22Rv1 (cell line): ENCODE results near the gene C1QL3.

Experiments used
- ZFX ChIP-seq: fragments of 450-650 bp; IDR thresholded peaks from 2 replicates; pipeline ENCODE4 v1.6.1; 2017; ENCODE audit warnings: antibody characterized with exemption, borderline replicate concordance
- TF ChIP-seq, protein P1 (sequence below): fragments of 450-650 bp; IDR thresholded peaks from 2 replicates; pipeline ENCODE4 v1.5.1; 2017; ENCODE audit warnings: mild to moderate bottlenecking

DNA sequence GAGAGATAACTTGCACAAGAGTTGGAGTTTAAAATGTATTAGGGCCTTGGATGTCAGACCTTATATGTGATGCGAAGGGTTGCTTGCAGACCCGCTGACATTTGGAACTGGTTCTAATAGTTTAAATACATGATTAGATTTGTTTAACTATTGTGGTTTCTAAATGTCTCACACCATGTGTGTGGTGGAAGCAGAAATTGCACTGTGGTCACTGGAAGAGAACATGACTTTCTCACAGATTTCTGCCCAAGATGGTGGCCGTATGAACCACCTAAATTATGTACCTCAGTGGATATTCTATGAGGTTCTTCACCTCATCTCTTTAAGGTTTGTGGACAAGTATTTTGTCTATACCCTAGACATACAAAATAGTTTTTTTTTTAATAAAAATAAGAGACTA lies 8.2 kb upstream of the C1QL3 start:
- TF ChIP-seq, protein P1, sequence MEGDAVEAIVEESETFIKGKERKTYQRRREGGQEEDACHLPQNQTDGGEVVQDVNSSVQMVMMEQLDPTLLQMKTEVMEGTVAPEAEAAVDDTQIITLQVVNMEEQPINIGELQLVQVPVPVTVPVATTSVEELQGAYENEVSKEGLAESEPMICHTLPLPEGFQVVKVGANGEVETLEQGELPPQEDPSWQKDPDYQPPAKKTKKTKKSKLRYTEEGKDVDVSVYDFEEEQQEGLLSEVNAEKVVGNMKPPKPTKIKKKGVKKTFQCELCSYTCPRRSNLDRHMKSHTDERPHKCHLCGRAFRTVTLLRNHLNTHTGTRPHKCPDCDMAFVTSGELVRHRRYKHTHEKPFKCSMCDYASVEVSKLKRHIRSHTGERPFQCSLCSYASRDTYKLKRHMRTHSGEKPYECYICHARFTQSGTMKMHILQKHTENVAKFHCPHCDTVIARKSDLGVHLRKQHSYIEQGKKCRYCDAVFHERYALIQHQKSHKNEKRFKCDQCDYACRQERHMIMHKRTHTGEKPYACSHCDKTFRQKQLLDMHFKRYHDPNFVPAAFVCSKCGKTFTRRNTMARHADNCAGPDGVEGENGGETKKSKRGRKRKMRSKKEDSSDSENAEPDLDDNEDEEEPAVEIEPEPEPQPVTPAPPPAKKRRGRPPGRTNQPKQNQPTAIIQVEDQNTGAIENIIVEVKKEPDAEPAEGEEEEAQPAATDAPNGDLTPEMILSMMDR: no peak
- TF ChIP-seq ZFX: no peak
